ENCODE data around the gene PLD3.

PLD3 gene

DNA sequence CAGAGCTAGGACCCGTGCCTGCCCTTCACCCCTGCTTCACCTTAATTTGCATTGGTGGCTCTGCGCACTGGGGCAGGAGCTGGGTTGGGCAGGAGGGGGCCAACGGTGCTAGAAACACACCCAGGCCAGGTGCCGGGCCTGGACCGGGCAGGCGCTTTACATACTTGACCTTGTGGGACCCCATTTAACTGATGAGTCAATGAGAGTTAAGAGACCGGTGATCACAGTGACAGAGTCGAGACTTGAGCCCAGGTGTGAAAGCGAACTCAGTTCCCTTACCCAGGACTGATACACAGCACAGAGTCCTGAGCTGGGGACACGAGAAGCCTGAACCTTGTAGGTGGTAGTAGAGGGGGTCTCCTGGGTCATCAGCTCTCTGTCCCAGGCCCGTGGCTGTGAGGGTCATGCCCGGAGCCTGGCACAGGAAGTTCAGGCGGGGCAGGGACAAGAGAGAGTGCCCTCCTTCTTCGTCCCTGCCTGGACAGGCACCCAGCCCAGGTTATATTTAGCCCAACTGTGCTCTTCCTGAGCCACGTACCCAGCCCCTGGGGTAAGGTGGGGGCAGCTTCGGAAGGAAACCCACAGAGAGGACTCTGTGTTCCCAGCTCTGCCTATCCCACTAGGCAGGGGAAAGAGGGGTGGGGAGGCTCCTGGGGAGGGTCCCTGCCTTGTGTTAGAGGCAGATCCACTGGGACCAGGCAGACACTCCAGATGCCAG lies 62.8 kb downstream of the PLD3 start:
- TF ChIP-seq, protein P1, sequence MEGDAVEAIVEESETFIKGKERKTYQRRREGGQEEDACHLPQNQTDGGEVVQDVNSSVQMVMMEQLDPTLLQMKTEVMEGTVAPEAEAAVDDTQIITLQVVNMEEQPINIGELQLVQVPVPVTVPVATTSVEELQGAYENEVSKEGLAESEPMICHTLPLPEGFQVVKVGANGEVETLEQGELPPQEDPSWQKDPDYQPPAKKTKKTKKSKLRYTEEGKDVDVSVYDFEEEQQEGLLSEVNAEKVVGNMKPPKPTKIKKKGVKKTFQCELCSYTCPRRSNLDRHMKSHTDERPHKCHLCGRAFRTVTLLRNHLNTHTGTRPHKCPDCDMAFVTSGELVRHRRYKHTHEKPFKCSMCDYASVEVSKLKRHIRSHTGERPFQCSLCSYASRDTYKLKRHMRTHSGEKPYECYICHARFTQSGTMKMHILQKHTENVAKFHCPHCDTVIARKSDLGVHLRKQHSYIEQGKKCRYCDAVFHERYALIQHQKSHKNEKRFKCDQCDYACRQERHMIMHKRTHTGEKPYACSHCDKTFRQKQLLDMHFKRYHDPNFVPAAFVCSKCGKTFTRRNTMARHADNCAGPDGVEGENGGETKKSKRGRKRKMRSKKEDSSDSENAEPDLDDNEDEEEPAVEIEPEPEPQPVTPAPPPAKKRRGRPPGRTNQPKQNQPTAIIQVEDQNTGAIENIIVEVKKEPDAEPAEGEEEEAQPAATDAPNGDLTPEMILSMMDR (IDR thresholded peaks at IDR 0.05; ENCODE audit: low read depth, low read length, missing control alignments) = no peak
- H3K36me3 ChIP-seq (replicated peaks) = no peaks in the 10 kb centered on the region
- no peak overlapping the region for H3K27ac ChIP-seq
- no peak overlapping the region for H3K4me3 ChIP-seq (ENCODE audit: low read depth, low read length)
- in situ Hi-C loops (cut with HindIII; ENCODE audit: low pct_ligation_motif_present, low sequenced_read_pairs) = no loop called here
- H3K27me3 ChIP-seq (replicated peaks) = no peaks in the 10 kb centered on the region
- DNase-seq = no peak

DNA sequence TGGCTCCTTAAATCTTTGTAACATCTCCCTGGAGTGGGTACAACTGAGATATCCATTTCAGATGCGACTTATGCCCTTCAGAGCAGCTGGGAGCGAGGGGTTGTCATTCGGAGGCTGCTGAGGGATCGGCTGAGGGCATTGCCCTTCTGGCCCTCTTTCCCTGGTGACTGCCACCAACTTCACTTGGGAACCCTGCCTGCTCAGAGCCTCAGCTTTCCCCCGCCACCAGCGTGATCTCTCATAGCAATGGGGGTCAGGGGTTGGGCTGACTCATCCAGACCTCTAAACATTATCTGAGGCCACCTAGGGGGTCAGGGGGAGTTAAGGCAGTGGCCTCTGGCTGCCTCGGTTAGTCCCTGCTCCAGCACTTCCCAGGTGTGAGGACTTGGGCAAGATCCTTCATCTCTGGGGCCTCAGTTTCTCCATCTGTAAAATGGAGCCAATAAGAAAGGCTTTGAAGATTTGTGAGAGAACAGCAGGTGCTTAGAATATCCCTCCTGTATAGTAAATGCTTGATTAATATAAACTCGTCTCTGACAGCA lies 63.5 kb downstream of the PLD3 start:
- Histone ChIP-seq H3K27ac (no peak overlapping the region), H3K36me3 (replicated peaks) (no peaks in the 10 kb centered on the region), H3K27me3 (replicated peaks) (no peaks in the 10 kb centered on the region), H3K4me3 (ENCODE audit: low read depth, low read length) (no peak overlapping the region)
- DNase-seq = no peak
- in situ Hi-C loops (cut with HindIII; ENCODE audit: low pct_ligation_motif_present, low sequenced_read_pairs) = no loop called here
- TF ChIP-seq, protein P1 (IDR thresholded peaks at IDR 0.05; ENCODE audit: low read depth, low read length, missing control alignments) = no peak

DNA sequence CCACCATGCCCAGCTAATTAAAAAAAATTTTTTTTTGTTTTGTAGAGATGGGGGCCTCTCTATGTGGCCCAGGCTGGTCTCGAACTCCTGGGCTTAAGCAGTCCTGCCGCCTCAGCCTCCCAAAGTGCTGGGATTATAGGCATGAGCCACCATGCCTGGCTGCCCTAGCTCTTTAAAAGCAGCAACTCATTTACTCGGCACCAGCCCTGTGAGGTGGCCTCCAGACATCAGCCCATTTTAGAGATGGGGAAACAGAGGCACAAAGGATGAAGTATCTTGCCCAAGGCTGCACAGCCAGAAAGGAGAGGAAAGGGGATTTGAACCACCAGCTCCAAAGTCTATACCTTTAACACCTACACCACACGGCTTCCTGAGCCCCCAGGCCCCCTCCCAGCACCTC lies 64.4 kb downstream of the PLD3 start:
- no peak for DNase-seq
- Histone ChIP-seq H3K27ac (no peak overlapping the region), H3K27me3 (replicated peaks) (no peaks in the 10 kb centered on the region), H3K4me3 (ENCODE audit: low read depth, low read length) (no peak overlapping the region), H3K36me3 (replicated peaks) (no peaks in the 10 kb centered on the region)
- TF ChIP-seq, protein P1 (IDR thresholded peaks at IDR 0.05; ENCODE audit: low read depth, low read length, missing control alignments) = no peak
- in situ Hi-C loops (cut with HindIII; ENCODE audit: low pct_ligation_motif_present, low sequenced_read_pairs) = no loop called here

DNA sequence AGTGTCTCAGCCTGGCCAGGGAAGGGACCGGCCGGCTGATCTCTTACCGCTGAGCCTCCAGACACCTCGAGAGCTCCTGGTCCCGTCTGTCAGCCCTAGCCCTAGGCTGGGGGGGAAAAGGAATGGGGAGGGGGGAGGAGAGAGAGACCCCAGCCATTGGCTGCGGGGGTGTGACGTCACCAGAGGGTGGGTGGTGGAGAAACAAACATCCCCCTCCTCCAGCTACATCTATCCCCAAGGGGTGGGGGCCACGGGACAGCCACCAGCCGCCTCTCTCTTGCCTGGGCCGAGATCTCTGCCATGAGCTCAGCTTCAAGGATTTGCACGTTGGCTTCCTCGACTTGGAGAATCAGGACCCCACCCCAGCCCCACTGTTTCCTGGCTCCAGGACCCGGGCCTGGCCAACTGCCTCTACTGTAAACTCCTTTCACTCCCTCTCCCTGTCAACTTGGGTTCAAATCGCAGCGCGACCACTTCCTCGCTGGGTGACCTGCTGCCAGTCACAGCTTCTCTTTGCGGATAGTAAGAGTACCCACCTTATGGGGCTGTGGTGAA lies 64.9 kb downstream of the PLD3 start, which contains the start of gene PRX:
Gene PRX, minus strand, starts transcription at position 88 of the 555 bp plus-strand sequence. CDS start 5,446 bp downstream, outside the sequence.
- no peaks in the 10 kb centered on the region for H3K36me3 ChIP-seq (replicated peaks)
- no peak within 1 kb of the TSS for H3K27ac ChIP-seq
- in situ Hi-C loops (cut with HindIII; ENCODE audit: low pct_ligation_motif_present, low sequenced_read_pairs) = no loop called here
- DNase-seq = no peak
- no peaks in the 10 kb centered on the region for H3K27me3 ChIP-seq (replicated peaks)
- H3K4me3 ChIP-seq (ENCODE audit: low read depth, low read length) = no peak within 1 kb of the TSS
- TF ChIP-seq, protein P1 (IDR thresholded peaks at IDR 0.05; ENCODE audit: low read depth, low read length, missing control alignments) = no peak

DNA sequence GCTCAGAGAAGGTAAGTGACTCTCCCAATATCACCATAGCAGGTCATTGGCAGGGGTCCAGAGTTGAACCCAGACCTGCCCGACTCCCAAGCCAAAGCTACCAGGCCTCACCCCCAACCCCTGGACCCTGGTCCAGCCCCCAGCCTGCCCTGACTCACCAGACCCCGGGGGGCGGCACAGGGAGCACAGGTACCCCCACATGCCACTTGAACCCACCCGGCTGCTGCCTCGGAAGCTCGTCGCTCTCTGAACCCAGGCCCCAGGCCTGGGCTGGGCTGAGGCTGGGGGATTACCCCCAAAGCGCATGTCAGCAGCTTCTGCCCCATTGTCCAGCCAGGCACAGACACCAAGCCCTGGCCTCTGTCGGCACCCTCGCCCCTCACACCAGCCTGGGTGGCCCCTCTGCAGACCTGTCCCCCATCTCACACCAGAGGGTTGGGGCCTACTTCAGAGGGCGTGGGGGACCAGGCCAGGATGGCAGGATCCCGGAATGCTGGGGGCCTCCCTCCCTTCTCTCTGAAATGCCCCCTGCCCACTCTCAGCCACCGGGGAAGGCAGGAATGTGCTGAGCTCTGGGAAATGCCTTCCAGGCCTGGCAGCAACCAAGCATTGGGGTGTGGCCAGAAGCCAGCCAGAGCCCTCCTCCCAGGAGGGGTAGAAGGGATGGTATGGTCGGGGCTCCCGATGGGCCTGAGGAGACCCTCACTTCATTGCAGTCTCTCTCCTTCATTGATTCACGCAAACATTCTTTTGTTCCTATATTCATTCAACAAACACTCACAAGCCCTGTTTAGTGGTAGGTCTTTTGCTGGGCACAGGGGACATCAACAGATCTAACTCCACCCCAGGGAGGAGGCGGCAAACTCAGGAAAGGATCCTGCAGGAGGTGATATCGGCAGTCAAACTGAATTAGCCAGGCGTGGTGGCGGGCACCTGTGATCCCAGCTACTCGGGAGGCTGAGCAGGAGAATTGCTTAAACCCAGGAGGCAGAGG lies 66.3 kb downstream of the PLD3 start:
- in situ Hi-C loops (cut with HindIII; ENCODE audit: low pct_ligation_motif_present, low sequenced_read_pairs) = no loop called here
- TF ChIP-seq, protein P1 (IDR thresholded peaks at IDR 0.05; ENCODE audit: low read depth, low read length, missing control alignments) = no peak
- no peak overlapping the region for H3K4me3 ChIP-seq (ENCODE audit: low read depth, low read length)
- H3K36me3 ChIP-seq (replicated peaks) = no peaks in the 10 kb centered on the region
- H3K27ac ChIP-seq = no peak overlapping the region
- H3K27me3 ChIP-seq (replicated peaks) = no peaks in the 10 kb centered on the region
- DNase-seq = no peak
